Measurements from ENCODE around the gene FNDC3A. TPM values are rescaled to one million over a fixed set of nuclear protein-coding genes. Genes with fewer than 3 reads are reported as not detected.
"Not testable (repeated sequence)": the region's sequence is repeated elsewhere in the genome, so short reads cannot be mapped to it uniquely, and the experiment has no call there.

The FNDC3A gene
- polyA plus RNA-seq, 1 donor from 2014 or later, result 8.9 TPM

GRCh38 chr13:48993150-48993549 lies 17.4 kb downstream of the FNDC3A start:
- no peak overlapping the region for H3K27ac Mint-ChIP-seq
- H3K4me1 Mint-ChIP-seq, result peaks cover 17 to 22% (median 19%) of the 10 kb centered on the region in 3 donors
- no peaks in the 10 kb centered on the region for H3K27me3 Mint-ChIP-seq
- H3K9me3 Mint-ChIP-seq, result no peaks in the 10 kb centered on the region
- H3K36me3 Mint-ChIP-seq, result peaks cover 10% of the 10 kb centered on the region
- H3K4me3 Mint-ChIP-seq, result peak overlapping the region in 1 of 4 donors; percentile 41

- Mint-ChIP-seq H3K4me3 (no peak overlapping the region), H3K27me3 (no peaks in the 10 kb centered on the region), H3K9me3 (peaks cover 0 to 7% (median 2%) of the 10 kb centered on the region in 3 donors), H3K4me1 (peaks cover 15 to 27% (median 24%) of the 10 kb centered on the region in 3 donors), H3K27ac (no peak overlapping the region), H3K36me3 (peaks cover 10% of the 10 kb centered on the region)
Measured at GRCh38 chr13:48994706-48995105, 19.0 kb downstream of the FNDC3A start.

- Mint-ChIP-seq H3K4me3 (no peak overlapping the region), H3K36me3 (peaks cover 24% of the 10 kb centered on the region), H3K4me1 (peaks cover 11 to 20% (median 16%) of the 10 kb centered on the region in 3 donors), H3K27me3 (no peaks in the 10 kb centered on the region), H3K9me3 (peaks cover 5 to 17% (median 9%) of the 10 kb centered on the region in 3 donors), H3K27ac (no peak overlapping the region)
Measured at GRCh38 chr13:48998641-48999292, 23.1 kb downstream of the FNDC3A start.

- H3K27ac Mint-ChIP-seq, result peak overlapping the region in 1 of 3 donors; percentile 9
- H3K4me3 Mint-ChIP-seq, result no peak overlapping the region
- H3K36me3 Mint-ChIP-seq, result peaks cover 24% of the 10 kb centered on the region
- no peaks in the 10 kb centered on the region for H3K27me3 Mint-ChIP-seq
- peaks cover 5 to 17% (median 9%) of the 10 kb centered on the region in 3 donors for H3K9me3 Mint-ChIP-seq
- peaks cover 5 to 20% (median 14%) of the 10 kb centered on the region in 3 donors for H3K4me1 Mint-ChIP-seq
Measured at GRCh38 chr13:49000247-49000646, 24.5 kb downstream of the FNDC3A start.

- H3K4me3 Mint-ChIP-seq, result not testable (repeated sequence)
Measured at GRCh38 chr13:49018986-49019635, 43.4 kb downstream of the FNDC3A start.

GRCh38 chr13:49020328-49020727 lies 44.6 kb downstream of the FNDC3A start:
- Mint-ChIP-seq H3K27me3 (no peaks in the 10 kb centered on the region), H3K4me1 (peaks cover 3% of the 10 kb centered on the region in 3 donors), H3K4me3 (no peak overlapping the region), H3K27ac (no peak overlapping the region), H3K9me3 (peaks cover 0 to 5% (median 2%) of the 10 kb centered on the region in 3 donors), H3K36me3 (peaks cover 14% of the 10 kb centered on the region)

More at GRCh38 chr13:49018986-49019635, 43.4 kb downstream of the FNDC3A start:
- H3K27me3 Mint-ChIP-seq, H3K9me3 Mint-ChIP-seq, H3K4me1 Mint-ChIP-seq, H3K27ac Mint-ChIP-seq: not testable (repeated sequence)
- H3K36me3 Mint-ChIP-seq, result peaks cover 11% of the 10 kb centered on the region

GRCh38 chr13:49020940-49021553 lies 45.3 kb downstream of the FNDC3A start:
- Mint-ChIP-seq H3K27me3 (no peaks in the 10 kb centered on the region), H3K4me1 (peaks cover 3% of the 10 kb centered on the region in 3 donors), H3K27ac (no peak overlapping the region), H3K9me3 (peaks cover 0 to 5% (median 2%) of the 10 kb centered on the region in 3 donors), H3K4me3 (no peak overlapping the region), H3K36me3 (peaks cover 16% of the 10 kb centered on the region)

- Mint-ChIP-seq H3K4me1 (peaks cover 3% of the 10 kb centered on the region in 3 donors), H3K4me3 (peak overlapping the region in 1 of 4 donors; percentile 37), H3K36me3 (peaks cover 19% of the 10 kb centered on the region), H3K27ac (no peak overlapping the region), H3K27me3 (no peaks in the 10 kb centered on the region), H3K9me3 (peaks cover 0 to 5% (median 2%) of the 10 kb centered on the region in 3 donors)
Measured at GRCh38 chr13:49021953-49022352, 46.2 kb downstream of the FNDC3A start.

- no peak overlapping the region for H3K4me3 Mint-ChIP-seq
- peaks cover 0 to 3% (median 3%) of the 10 kb centered on the region in 3 donors for H3K4me1 Mint-ChIP-seq
- H3K27me3 Mint-ChIP-seq, result no peaks in the 10 kb centered on the region
- H3K9me3 Mint-ChIP-seq, result peaks cover 3 to 5% (median 3%) of the 10 kb centered on the region in 3 donors
- H3K27ac Mint-ChIP-seq, result no peak overlapping the region
- peaks cover 22% of the 10 kb centered on the region for H3K36me3 Mint-ChIP-seq
Measured at GRCh38 chr13:49022472-49023144, 46.9 kb downstream of the FNDC3A start.

- Mint-ChIP-seq H3K4me3 (no peak overlapping the region), H3K9me3 (peaks cover 3 to 5% (median 4%) of the 10 kb centered on the region in 3 donors), H3K27me3 (no peaks in the 10 kb centered on the region), H3K4me1 (peaks cover 0 to 3% (median 3%) of the 10 kb centered on the region in 3 donors), H3K36me3 (peaks cover 20% of the 10 kb centered on the region), H3K27ac (no peak overlapping the region)
Measured at GRCh38 chr13:49023431-49023830, 47.7 kb downstream of the FNDC3A start.

- no peak overlapping the region for H3K4me3 Mint-ChIP-seq
- H3K36me3 Mint-ChIP-seq, result peaks cover 24% of the 10 kb centered on the region
- H3K27me3 Mint-ChIP-seq, result no peaks in the 10 kb centered on the region
- H3K27ac Mint-ChIP-seq, result no peak overlapping the region
- H3K9me3 Mint-ChIP-seq, result peaks cover 3 to 5% (median 4%) of the 10 kb centered on the region in 3 donors
- H3K4me1 Mint-ChIP-seq, result peaks cover 3 to 6% (median 3%) of the 10 kb centered on the region in 3 donors
Measured at GRCh38 chr13:49026851-49027250, 51.1 kb downstream of the FNDC3A start.

GRCh38 chr13:49029570-49029969 lies 53.9 kb downstream of the FNDC3A start:
- H3K9me3 Mint-ChIP-seq, result peaks cover 3 to 5% (median 4%) of the 10 kb centered on the region in 3 donors
- no peak overlapping the region for H3K4me3 Mint-ChIP-seq
- H3K27ac Mint-ChIP-seq, result peak overlapping the region in 1 of 3 donors; percentile 51
- no peaks in the 10 kb centered on the region for H3K27me3 Mint-ChIP-seq
- H3K4me1 Mint-ChIP-seq, result peaks cover 1 to 9% (median 4%) of the 10 kb centered on the region in 3 donors
- peaks cover 16% of the 10 kb centered on the region for H3K36me3 Mint-ChIP-seq

- Mint-ChIP-seq H3K9me3 (peaks cover 3 to 5% (median 4%) of the 10 kb centered on the region in 3 donors), H3K27me3 (no peaks in the 10 kb centered on the region)
Measured at GRCh38 chr13:49030213-49030612, 54.5 kb downstream of the FNDC3A start.

GRCh38 chr13:49040872-49041271 lies 65.2 kb downstream of the FNDC3A start:
- Mint-ChIP-seq H3K27me3 (no peaks in the 10 kb centered on the region), H3K4me3 (no peak overlapping the region), H3K4me1 (peaks cover 0 to 6% (median 0%) of the 10 kb centered on the region in 3 donors), H3K27ac (peak overlapping the region in 1 of 3 donors; percentile 27), H3K36me3 (peaks cover 14% of the 10 kb centered on the region), H3K9me3 (no peaks in the 10 kb centered on the region)

More at GRCh38 chr13:49030213-49030612, 54.5 kb downstream of the FNDC3A start:
- Mint-ChIP-seq H3K36me3 (peaks cover 16% of the 10 kb centered on the region), H3K4me3 (no peak overlapping the region), H3K27ac (no peak overlapping the region), H3K4me1 (peaks cover 1 to 9% (median 4%) of the 10 kb centered on the region in 3 donors)
